Glutamatergic neuron (in vitro differentiated cells): Measurements from ENCODE around the gene USP44. TPM values are rescaled to one million over a fixed set of nuclear protein-coding genes. Genes with fewer than 3 reads are reported as not detected.
A peak's percentile ranks its signal among the peaks of the same experiment; 100 is the strongest.
"Not testable (repeated sequence)": the region's sequence is repeated elsewhere in the genome, so short reads cannot be mapped to it uniquely, and the experiment has no call there.

Experiments
- DNase-seq: peaks from one replicate; pipeline ENCODE4 v3.0.0; 2022
- H3K27ac Mint-ChIP-seq: one replicate; pipeline ENCODE4 v1.8.0; 2020; ENCODE audit warnings: mild to moderate bottlenecking, mixed read lengths, inconsistent platforms; ENCODE audit not compliant: unreplicated experiment
- H3K27me3 Mint-ChIP-seq: one replicate; pipeline ENCODE4 v1.8.0; 2020; ENCODE audit warnings: mild to moderate bottlenecking, moderate library complexity, mixed read lengths, inconsistent platforms; ENCODE audit not compliant: unreplicated experiment
- H3K36me3 Mint-ChIP-seq: one replicate; pipeline ENCODE4 v1.8.0; 2020; ENCODE audit warnings: mild to moderate bottlenecking, mixed read lengths, inconsistent platforms; ENCODE audit not compliant: unreplicated experiment
- H3K4me1 Mint-ChIP-seq: one replicate; pipeline ENCODE4 v1.8.0; 2020; ENCODE audit warnings: mild to moderate bottlenecking, low read depth, mixed read lengths, inconsistent platforms; ENCODE audit not compliant: unreplicated experiment
- H3K4me3 Mint-ChIP-seq: one replicate; pipeline ENCODE4 v1.8.0; 2020; ENCODE audit warnings: mild to moderate bottlenecking, mixed read lengths, inconsistent platforms; ENCODE audit not compliant: unreplicated experiment
- H3K9me3 Mint-ChIP-seq: one replicate; pipeline ENCODE4 v1.8.0; 2020; ENCODE audit warnings: mild to moderate bottlenecking, moderate library complexity, mixed read lengths, inconsistent platforms; ENCODE audit not compliant: unreplicated experiment
- total RNA-seq: library from RNA; stranded (reverse); fragmentation: NEBNext Ultra II Directional; extraction: Animal tissue kit (Norgen Biotek cat#: 25700); gene quantifications from one replicate; pipeline ENCODE4 v1.2.1, GENCODE V29; 2021; ENCODE audit not compliant: unreplicated experiment
- TF ChIP-seq, protein P1 (sequence below): fragments of 200-600 bp; sonication (generic); IDR thresholded peaks from one replicate; pipeline ENCODE4 v1.5.0; 2021; ENCODE audit not compliant: partially characterized antibody, unreplicated experiment

The USP44 gene
- total RNA-seq, 1 donor from 2014 or later = 2.7 TPM

DNA sequence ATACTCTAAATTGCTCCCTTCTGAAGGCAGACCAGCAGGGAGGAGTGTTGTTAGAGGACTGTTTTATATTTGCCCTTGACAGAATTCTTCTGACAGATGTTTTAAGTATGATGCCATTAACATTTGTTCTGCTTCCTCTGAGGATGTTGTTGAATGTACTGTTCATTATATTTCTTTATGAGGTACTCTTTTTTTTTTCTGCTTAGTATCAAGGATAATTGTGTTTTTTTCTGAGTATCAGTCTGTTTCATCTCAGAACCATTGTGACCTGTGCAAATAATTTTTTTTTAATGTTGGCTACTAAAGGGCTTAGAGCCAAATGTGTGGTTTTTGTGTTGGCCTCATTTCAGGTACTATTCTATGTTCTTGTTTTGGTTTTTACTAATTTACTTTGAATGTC lies 66.8 kb downstream of the USP44 start:
- Mint-ChIP-seq H3K27ac (no peak overlapping the region), H3K4me3 (no peak overlapping the region), H3K36me3 (no peaks in the 10 kb centered on the region), H3K4me1 (no peaks in the 10 kb centered on the region), H3K27me3 (peaks cover 3% of the 10 kb centered on the region), H3K9me3 (no peaks in the 10 kb centered on the region)
- TF ChIP-seq, protein P1, sequence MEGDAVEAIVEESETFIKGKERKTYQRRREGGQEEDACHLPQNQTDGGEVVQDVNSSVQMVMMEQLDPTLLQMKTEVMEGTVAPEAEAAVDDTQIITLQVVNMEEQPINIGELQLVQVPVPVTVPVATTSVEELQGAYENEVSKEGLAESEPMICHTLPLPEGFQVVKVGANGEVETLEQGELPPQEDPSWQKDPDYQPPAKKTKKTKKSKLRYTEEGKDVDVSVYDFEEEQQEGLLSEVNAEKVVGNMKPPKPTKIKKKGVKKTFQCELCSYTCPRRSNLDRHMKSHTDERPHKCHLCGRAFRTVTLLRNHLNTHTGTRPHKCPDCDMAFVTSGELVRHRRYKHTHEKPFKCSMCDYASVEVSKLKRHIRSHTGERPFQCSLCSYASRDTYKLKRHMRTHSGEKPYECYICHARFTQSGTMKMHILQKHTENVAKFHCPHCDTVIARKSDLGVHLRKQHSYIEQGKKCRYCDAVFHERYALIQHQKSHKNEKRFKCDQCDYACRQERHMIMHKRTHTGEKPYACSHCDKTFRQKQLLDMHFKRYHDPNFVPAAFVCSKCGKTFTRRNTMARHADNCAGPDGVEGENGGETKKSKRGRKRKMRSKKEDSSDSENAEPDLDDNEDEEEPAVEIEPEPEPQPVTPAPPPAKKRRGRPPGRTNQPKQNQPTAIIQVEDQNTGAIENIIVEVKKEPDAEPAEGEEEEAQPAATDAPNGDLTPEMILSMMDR = no peak
- no peak for DNase-seq

DNA sequence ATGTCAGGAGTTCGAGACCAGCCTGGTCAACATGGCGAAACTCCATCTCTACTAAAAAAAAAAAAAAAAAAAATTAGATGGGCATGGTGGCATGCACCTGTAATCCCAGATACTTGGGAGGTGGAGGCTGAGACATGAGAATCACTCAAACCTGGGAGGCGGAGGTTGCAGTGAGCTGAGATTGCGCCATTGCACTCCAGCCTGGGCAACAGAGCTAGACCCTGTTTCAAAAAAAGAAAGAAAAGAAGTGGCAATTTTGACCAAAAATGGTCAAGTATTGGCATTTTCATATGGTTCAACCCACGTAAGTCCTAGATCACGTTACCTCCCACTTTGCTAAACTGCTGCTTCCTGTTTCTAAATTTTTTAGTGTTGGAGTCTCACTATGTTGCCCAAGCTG lies 68.7 kb downstream of the USP44 start:
- DNase-seq, H3K4me1 Mint-ChIP-seq, H3K27me3 Mint-ChIP-seq, H3K36me3 Mint-ChIP-seq, H3K4me3 Mint-ChIP-seq, H3K27ac Mint-ChIP-seq, H3K9me3 Mint-ChIP-seq: not testable (repeated sequence)

GRCh38 chr12:95481888-95482287 lies 69.4 kb downstream of the USP44 start:
- no peaks in the 10 kb centered on the region for H3K4me1 Mint-ChIP-seq
- H3K27ac Mint-ChIP-seq = no peak overlapping the region
- DNase-seq = no peak
- H3K36me3 Mint-ChIP-seq = no peaks in the 10 kb centered on the region
- H3K4me3 Mint-ChIP-seq = no peak overlapping the region
- TF ChIP-seq, protein P1 = no peak
- peaks cover 3% of the 10 kb centered on the region for H3K27me3 Mint-ChIP-seq
- H3K9me3 Mint-ChIP-seq = no peaks in the 10 kb centered on the region

GRCh38 chr12:95481072-95481471 lies 70.2 kb downstream of the USP44 start:
- Mint-ChIP-seq H3K4me1 (no peaks in the 10 kb centered on the region), H3K36me3 (no peaks in the 10 kb centered on the region), H3K27me3 (peaks cover 3% of the 10 kb centered on the region), H3K27ac (no peak overlapping the region), H3K9me3 (no peaks in the 10 kb centered on the region), H3K4me3 (no peak overlapping the region)
- no peak for DNase-seq
- TF ChIP-seq, protein P1 = no peak

- no peak for DNase-seq
- Mint-ChIP-seq H3K27ac (no peak overlapping the region), H3K4me3 (no peak overlapping the region), H3K27me3 (peaks cover 3% of the 10 kb centered on the region), H3K4me1 (peaks cover 6% of the 10 kb centered on the region), H3K36me3 (no peaks in the 10 kb centered on the region), H3K9me3 (no peaks in the 10 kb centered on the region)
- TF ChIP-seq, protein P1 = no peak
These were observed 71.0 kb downstream of the USP44 start for GRCh38 chr12:95480230-95480629.

DNA sequence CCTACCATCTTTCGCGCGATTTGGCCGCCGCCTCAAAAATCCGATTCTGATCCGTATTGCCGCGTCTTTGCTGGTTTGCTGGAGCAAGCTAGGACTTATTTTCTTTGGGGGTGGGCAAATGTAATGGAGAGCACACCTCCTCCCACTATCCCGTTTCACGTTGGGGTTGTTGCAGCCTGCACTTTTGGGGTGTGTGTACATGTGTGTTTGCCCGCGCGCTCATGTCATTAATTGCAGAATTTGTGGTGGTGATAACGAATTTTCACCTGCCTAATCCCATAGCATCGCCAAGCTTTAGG lies 76.7 kb downstream of the USP44 start:
- Mint-ChIP-seq H3K9me3 (no peaks in the 10 kb centered on the region), H3K27me3 (peaks cover 5% of the 10 kb centered on the region), H3K4me3 (peak overlapping the region; percentile 100), H3K4me1 (peaks cover 11% of the 10 kb centered on the region), H3K36me3 (no peaks in the 10 kb centered on the region), H3K27ac (peak overlapping the region; percentile 97)
- TF ChIP-seq, protein P1 = no peak
- DNase-seq = no peak
